Spleen (tissue), 11 donors: ENCODE data around the gene ARF6. TPM values are rescaled to one million over a fixed set of nuclear protein-coding genes. Genes with fewer than 3 reads are reported as not detected.
"Not testable (repeated sequence)": the region's sequence is repeated elsewhere in the genome, so short reads cannot be mapped to it uniquely, and the experiment has no call there.

Experiments
- DNase-seq: peaks from one replicate; pipeline ENCODE4 v3.0.0-alpha.2; 2020
- H3K27ac ChIP-seq, 8 donors: fragments of 200-600 bp; sonication (generic) in 7 of 8; 1 replicate in 4 of 8; 2 replicates in 4 of 8; pipeline versions ENCODE4 v1.5.0 to v1.8.0; 2016 to 2021; ENCODE audit warnings: inconsistent platforms in 4 of 8, mild to moderate bottlenecking in 4 of 8, moderate library complexity in 1 of 8
- H3K27me3 ChIP-seq, 7 donors: fragments of 200-600 bp; sonication (generic) in 6 of 7; replicated peaks in 1 of 7; 1 replicate in 4 of 7; 2 replicates in 3 of 7; pipeline versions ENCODE4 v1.5.0 to v1.8.0; 2016 to 2021; ENCODE audit warnings: inconsistent platforms in 3 of 7, mild to moderate bottlenecking in 1 of 7
- H3K36me3 ChIP-seq, 6 donors: fragments of 200-600 bp; sonication (generic) in 5 of 6; 1 replicate in 4 of 6; 2 replicates in 2 of 6; pipeline versions ENCODE4 v1.5.0 to v1.8.0; 2016 to 2021; ENCODE audit warnings: inconsistent platforms in 2 of 6
- H3K4me1 ChIP-seq, 6 donors: fragments of 200-600 bp; sonication (generic) in 5 of 6; 1 replicate in 3 of 6; 2 replicates in 3 of 6; pipeline versions ENCODE4 v1.5.0 to v1.8.0; 2016 to 2021; ENCODE audit warnings: inconsistent platforms in 3 of 6
- H3K4me3 ChIP-seq, 8 donors: fragments of 200-600 bp; sonication (generic) in 7 of 8; 1 replicate in 4 of 8; 2 replicates in 4 of 8; pipeline versions ENCODE4 v1.5.0 to v1.8.0; 2016 to 2021; ENCODE audit warnings: inconsistent platforms in 4 of 8, mild to moderate bottlenecking in 4 of 8, moderate library complexity in 2 of 8
- H3K9me3 ChIP-seq, 8 donors: fragments of 200-600 bp; sonication (generic) in 7 of 8; 1 replicate in 4 of 8; 2 replicates in 4 of 8; pipeline versions ENCODE4 v1.5.0 to v1.8.0; 2016 to 2021; ENCODE audit warnings: inconsistent platforms in 4 of 8
- POLR2A ChIP-seq, 3 donors: fragments of 450-650 bp; IDR thresholded peaks; one replicate each; pipeline ENCODE4 v1.5.1; 2017; ENCODE audit warnings: antibody characterized with exemption in 3 of 3, mild to moderate bottlenecking in 1 of 3
- POLR2AphosphoS5 ChIP-seq, 3 donors: sonication (generic); formaldehyde crosslinking; IDR thresholded peaks; one replicate each; pipeline ENCODE4 v1.5.1; 2017; ENCODE audit warnings: antibody characterized with exemption in 3 of 3
- WGBS, 5 donors: extraction: QIAGEN DNeasy Blood & Tissue Kit in 3 of 5; methylation state at CpG; one replicate each; pipeline versions ENCODE4 v1.1.5 to v1.1.7; 2013 to 2018; 5-methylcytosine and 5-hydroxymethylcytosine counted together
- intact Hi-C: fragments of 100-400 bp; cut with DNase I; formaldehyde crosslinking; loops from one replicate; pipeline ENCODE4 v1.15.0; 2023; ENCODE audit warnings: low total_unique reads
- polyA plus RNA-seq, 3 donors: library from polyadenylated mRNA; stranded (reverse); fragments of 200-250 nt; gene quantifications; one replicate each; pipeline ENCODE4 v1.2.1, GENCODE V29; 2013
- total RNA-seq, 7 donors: library from RNA; depleted of rRNA in 3 of 7; stranded (reverse); fragments of >200 nt in 3 of 7; fragmentation: NEBNext Ultra II Directional in 4 of 7; extraction: Animal tissue kit (Norgen Biotek cat#: 25700) in 4 of 7; gene quantifications; one replicate each; pipeline versions ENCODE4 v1.1.0 to v1.2.1, GENCODE V29; 2016 to 2021
- TF ChIP-seq, protein P1 (sequence below), 11 experiments: fragments of 200-600 bp in 7 of 11; fragments of 450-650 bp in 4 of 11; sonication (generic) in 4 of 11; IDR thresholded peaks in 8 of 11; conservative IDR thresholded peaks in 3 of 11; 1 replicate in 7 of 11; 2 replicates in 4 of 11; pipeline versions ENCODE4 v1.4.0 to v1.8.0; 2016 to 2021; ENCODE audit warnings: antibody characterized with exemption in 11 of 11, inconsistent platforms in 4 of 11, mild to moderate bottlenecking in 1 of 11
- donor health status: healthy with polysubstance abuse.
- donor health status: DM: no; HTN: no; CAD: no; lungs with moderate emphysema.
- donor health status: DM: no; HTN: no; CAD: no.
- donor health status: Bipolar disorder and iron deficiency.
- donor health status: healthy.
- donor health status: DM: no; HTN: no; CAD: no.
- donor health status: DM: yes; HTN: yes; CAD: no.

The ARF6 gene
- total and polyA plus RNA-seq, 10 donors, result 39.0 to 89.1 (median 76.6) TPM

- Histone ChIP-seq H3K27me3 (no peaks in the 10 kb centered on the region), H3K9me3 (peaks cover 0 to 5% (median under 1%) of the 10 kb centered on the region in 8 donors), H3K4me1 (peaks cover 0 to 34% (median 18%) of the 10 kb centered on the region in 6 donors), H3K4me3 (no peak overlapping the region), H3K27ac (no peak overlapping the region), H3K36me3 (no peaks in the 10 kb centered on the region)
- 76 to 98% (median 90%) methylated on average over 5 of the region's 5 CpGs for WGBS, 5 donors
- intact Hi-C loops, result no loop called here
- no peak for DNase-seq
- no peak for TF ChIP-seq POLR2AphosphoS5 (IDR thresholded peaks at IDR 0.05)
- TF ChIP-seq, protein P1, sequence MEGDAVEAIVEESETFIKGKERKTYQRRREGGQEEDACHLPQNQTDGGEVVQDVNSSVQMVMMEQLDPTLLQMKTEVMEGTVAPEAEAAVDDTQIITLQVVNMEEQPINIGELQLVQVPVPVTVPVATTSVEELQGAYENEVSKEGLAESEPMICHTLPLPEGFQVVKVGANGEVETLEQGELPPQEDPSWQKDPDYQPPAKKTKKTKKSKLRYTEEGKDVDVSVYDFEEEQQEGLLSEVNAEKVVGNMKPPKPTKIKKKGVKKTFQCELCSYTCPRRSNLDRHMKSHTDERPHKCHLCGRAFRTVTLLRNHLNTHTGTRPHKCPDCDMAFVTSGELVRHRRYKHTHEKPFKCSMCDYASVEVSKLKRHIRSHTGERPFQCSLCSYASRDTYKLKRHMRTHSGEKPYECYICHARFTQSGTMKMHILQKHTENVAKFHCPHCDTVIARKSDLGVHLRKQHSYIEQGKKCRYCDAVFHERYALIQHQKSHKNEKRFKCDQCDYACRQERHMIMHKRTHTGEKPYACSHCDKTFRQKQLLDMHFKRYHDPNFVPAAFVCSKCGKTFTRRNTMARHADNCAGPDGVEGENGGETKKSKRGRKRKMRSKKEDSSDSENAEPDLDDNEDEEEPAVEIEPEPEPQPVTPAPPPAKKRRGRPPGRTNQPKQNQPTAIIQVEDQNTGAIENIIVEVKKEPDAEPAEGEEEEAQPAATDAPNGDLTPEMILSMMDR (IDR thresholded peaks at IDR 0.05 in 8 of 11, conservative IDR thresholded peaks at IDR 0.05 in 3 of 11), result no peak
- TF ChIP-seq POLR2A (IDR thresholded peaks at IDR 0.05), result no peak
Measured at GRCh38 chr14:49933704-49934103, 40.8 kb downstream of the ARF6 start.

DNA sequence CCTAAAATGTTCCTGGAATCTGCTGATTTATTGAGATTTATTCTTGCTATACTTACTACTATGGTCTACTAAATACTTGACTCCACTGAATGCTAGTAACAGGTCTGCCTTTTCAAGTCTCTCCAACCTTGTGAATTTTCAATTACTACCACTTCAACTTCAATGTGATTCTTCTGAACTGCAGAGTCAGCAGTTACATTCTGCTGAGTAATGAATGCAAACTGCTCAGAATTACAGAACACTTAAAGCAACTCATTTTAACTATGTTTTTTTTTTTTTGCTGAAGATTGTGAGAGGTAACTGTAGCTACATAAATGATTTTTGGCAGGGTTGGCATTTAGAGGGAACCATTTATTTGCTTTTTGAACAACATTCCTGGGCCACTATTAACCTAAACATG lies 41.8 kb downstream of the ARF6 start:
- Histone ChIP-seq H3K36me3 (no peaks in the 10 kb centered on the region), H3K4me1 (peaks cover 0 to 31% (median 14%) of the 10 kb centered on the region in 6 donors), H3K27ac (no peak overlapping the region), H3K9me3 (peaks cover 0 to 13% (median 8%) of the 10 kb centered on the region in 8 donors), H3K27me3 (no peaks in the 10 kb centered on the region), H3K4me3 (no peak overlapping the region)
- no peak for DNase-seq
- TF ChIP-seq, protein P1 (IDR thresholded peaks at IDR 0.05 in 8 of 11, conservative IDR thresholded peaks at IDR 0.05 in 3 of 11), result no peak
- TF ChIP-seq POLR2AphosphoS5 (IDR thresholded peaks at IDR 0.05) (no peak), POLR2A (IDR thresholded peaks at IDR 0.05) (no peak)
- intact Hi-C loops, result no loop called here

DNA sequence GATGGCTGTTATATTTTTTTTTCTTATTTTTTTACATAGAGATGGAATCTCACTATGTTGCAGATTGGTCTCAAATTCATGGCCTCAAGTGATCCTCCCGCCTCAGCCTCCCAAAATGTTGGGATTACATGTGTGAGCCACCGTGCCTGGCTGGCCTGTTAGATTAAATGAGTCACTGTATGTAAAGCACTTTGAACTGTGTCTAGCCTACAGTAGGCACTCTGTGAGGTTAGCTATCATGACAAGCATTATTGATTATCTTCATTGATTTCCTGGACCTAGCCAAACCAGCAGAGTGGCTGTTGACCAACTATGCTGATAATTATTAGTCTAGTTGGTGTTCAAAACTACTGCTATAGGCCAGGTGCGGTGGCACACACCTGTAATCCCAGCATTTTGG lies 42.6 kb downstream of the ARF6 start:
- intact Hi-C loops, result no loop called here
- DNase-seq, result no peak
- WGBS, 5 donors, result 94 to 100% (median 99%) methylated on average over 3 of the region's 3 CpGs
- H3K9me3 ChIP-seq, result peaks cover 0 to 14% (median 8%) of the 10 kb centered on the region in 8 donors
- peaks cover 8 to 31% (median 19%) of the 10 kb centered on the region in 6 donors for H3K4me1 ChIP-seq
- no peak overlapping the region for H3K4me3 ChIP-seq
- H3K27ac ChIP-seq, result no peak overlapping the region
- TF ChIP-seq POLR2A (IDR thresholded peaks at IDR 0.05), result no peak
- no peak for TF ChIP-seq POLR2AphosphoS5 (IDR thresholded peaks at IDR 0.05)
- TF ChIP-seq, protein P1 (IDR thresholded peaks at IDR 0.05 in 8 of 11, conservative IDR thresholded peaks at IDR 0.05 in 3 of 11), result no peak
- H3K27me3 ChIP-seq, result no peaks in the 10 kb centered on the region
- no peaks in the 10 kb centered on the region for H3K36me3 ChIP-seq

- intact Hi-C loops, DNase-seq, H3K27me3 ChIP-seq, H3K36me3 ChIP-seq, H3K27ac ChIP-seq, H3K4me3 ChIP-seq: not testable (repeated sequence)
- Histone ChIP-seq H3K4me1 (peaks cover 15 to 31% (median 24%) of the 10 kb centered on the region in 6 donors), H3K9me3 (peaks cover 0 to 14% (median 8%) of the 10 kb centered on the region in 8 donors)
- WGBS, 5 donors, result 85 to 94% (median 93%) methylated on average over 2 of the region's 2 CpGs
Measured at GRCh38 chr14:49936246-49936645, 43.4 kb downstream of the ARF6 start.

- intact Hi-C loops, H3K27me3 ChIP-seq, H3K27ac ChIP-seq, H3K36me3 ChIP-seq, H3K4me3 ChIP-seq, DNase-seq: not testable (repeated sequence)
- peaks cover 18 to 36% (median 27%) of the 10 kb centered on the region in 6 donors for H3K4me1 ChIP-seq
- peaks cover 0 to 14% (median 8%) of the 10 kb centered on the region in 8 donors for H3K9me3 ChIP-seq
- 93 to 98% (median 94%) methylated on average over 5 of the region's 5 CpGs for WGBS, 5 donors
Measured at GRCh38 chr14:49936882-49937281, 44.0 kb downstream of the ARF6 start.

DNA sequence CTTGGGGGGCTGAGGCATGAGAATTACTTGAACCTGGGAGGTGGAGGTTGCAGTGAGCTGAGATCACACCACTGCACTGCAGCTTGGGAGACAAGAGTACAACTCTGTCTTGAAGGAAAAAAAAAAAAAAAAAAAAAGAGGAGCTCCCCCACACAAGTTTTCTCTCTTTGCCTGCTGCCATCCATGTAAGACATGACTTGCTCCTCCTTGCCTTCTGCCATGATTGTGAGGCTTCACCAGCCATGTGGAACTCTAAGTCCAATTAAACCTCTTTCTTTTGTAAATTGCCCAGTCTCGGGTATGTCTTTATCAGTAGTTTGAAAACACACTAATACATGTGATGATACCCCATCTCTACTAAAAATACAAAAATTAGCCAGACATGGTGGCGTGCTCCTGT lies 46.3 kb downstream of the ARF6 start:
- DNase-seq, H3K27ac ChIP-seq, H3K4me3 ChIP-seq, H3K36me3 ChIP-seq, intact Hi-C loops, H3K27me3 ChIP-seq: not testable (repeated sequence)
- peaks cover 18 to 39% (median 26%) of the 10 kb centered on the region in 6 donors for H3K4me1 ChIP-seq
- peaks cover 0 to 23% (median 8%) of the 10 kb centered on the region in 8 donors for H3K9me3 ChIP-seq
- WGBS, 5 donors, result 91 to 96% (median 95%) methylated on average over 2 of the region's 2 CpGs
